ENCODE results near the gene MIEF1. TPM values are rescaled to one million over a fixed set of nuclear protein-coding genes. Genes with fewer than 3 reads are reported as not detected.

Gene MIEF1
- total and polyA plus RNA-seq, 2 experiments from 2014 or later = 13.2 to 40.1 TPM

- TF ChIP-seq CTCF (conservative IDR thresholded peaks at IDR 0.05; ENCODE audit: low read depth in 2 of 2) (peak; percentile 90 to 100), EZH2 (IDR thresholded peaks at IDR 0.05; ENCODE audit: low read depth, unreplicated experiment) (no peak), POLR2AphosphoS5 (IDR thresholded peaks at IDR 0.05; ENCODE audit: low read depth) (peak; percentile 46; the same call in 1 of the 2 replicates), NANOG (IDR thresholded peaks at IDR 0.05; ENCODE audit: borderline replicate concordance) (no peak), ZNF462 (CRISPR knock-in tag; IDR thresholded peaks at IDR 0.05) (no peak), STAT1 (IDR thresholded peaks at IDR 0.05; ENCODE audit: unreplicated experiment) (no peak), JUNB (IDR thresholded peaks at IDR 0.05; ENCODE audit: unreplicated experiment) (no peak), ZNF331 (CRISPR knock-in tag; IDR thresholded peaks at IDR 0.05; ENCODE audit: low read depth) (no peak)
These were observed 26.8 kb downstream of the MIEF1 start (continued) for GRCh38 chr22:39528681-39529486.

All from GM23338 (cell line).